K562 (cell line): ENCODE results near the gene STXBP4. TPM values are rescaled to one million over a fixed set of nuclear protein-coding genes. Genes with fewer than 3 reads are reported as not detected.

Source experiments
- ATAC-seq: fragments of 200-7000 bp; cut with Tn5 transposase; 3 replicates; pipeline ENCODE4 v1.9.1; 2020; ENCODE audit warnings: moderate library complexity
- BruUV-seq: library from RNA; stranded (reverse); fragments of 400-500 nt; replicated peaks from 2 replicates; lab custom pipeline; 2021; lab: Mats Ljungman, UMichigan
- CTCF ChIA-PET: fragments of 300-600 bp; formaldehyde crosslinking; extraction: SDS; loops from one replicate; lab custom pipeline; 2021; ENCODE audit warnings: low intra/inter-chr PET ratio; lab: Yijun Ruan, JAX
- POLR2A ChIA-PET: fragments of 300-600, 350-650 bp; sonication (Branson Sonifier 250); formaldehyde crosslinking; extraction: SDS; loops from one replicate; lab custom pipeline; 2021; ENCODE audit warnings: antibody characterized with exemption, inconsistent platforms; lab: Yijun Ruan, JAX
- DNase-seq, 4 experiments: peaks; one replicate each; pipeline versions ENCODE4 v3.0.0 to v3.0.0-alpha.2; 2011 to 2018; ENCODE audit warnings: low spot score in 3 of 4, mixed read lengths in 3 of 4; ENCODE audit errors: extremely low read depth in 1 of 4
- FAIRE-seq: peaks from 2 replicates; lab custom pipeline; 2011; peaks lifted over from hg19 to GRCh38; lab: Jason Lieb, UNC
- H2AFZ ChIP-seq: 2 replicates; pipeline ENCODE4 v1.6.0; 2011; ENCODE audit warnings: low read depth, low read length, control low read depth, inconsistent platforms
- H3K27ac ChIP-seq: fragments of 200-600 bp; 3 replicates; pipeline ENCODE4 v1.8.0; 2011; ENCODE audit warnings: low read depth, mild to moderate bottlenecking, control low read depth, inconsistent platforms, low read length, moderate library complexity, mixed read lengths; ENCODE audit errors: extremely low read depth
- H3K27me3 ChIP-seq, 2 experiments: fragments of 300-600 bp in 1 of 2; 2 replicates in 1 of 2; 3 replicates in 1 of 2; pipeline versions ENCODE4 v1.6.0 to v1.8.0; 2011; ENCODE audit warnings: inconsistent platforms in 2 of 2, low read length in 2 of 2, mild to moderate bottlenecking in 1 of 2, mixed read lengths in 1 of 2, moderate library complexity in 1 of 2; ENCODE audit not compliant: control insufficient read depth in 2 of 2, insufficient read depth in 2 of 2
- H3K36me3 ChIP-seq: fragments of 300-600 bp; 3 replicates; pipeline ENCODE4 v1.8.0; 2011; ENCODE audit warnings: mild to moderate bottlenecking, low read length, inconsistent platforms; ENCODE audit not compliant: control insufficient read depth, insufficient read depth
- H3K4me1 ChIP-seq, 2 experiments: fragments of 200-600 bp in 1 of 2; replicated peaks in 1 of 2; 2 replicates in 1 of 2; 3 replicates in 1 of 2; pipeline versions ENCODE4 v1.5.1 to v1.8.0; 2011; ENCODE audit warnings: inconsistent platforms in 2 of 2, low read length in 2 of 2, mild to moderate bottlenecking in 1 of 2, mixed read lengths in 1 of 2, moderate library complexity in 1 of 2; ENCODE audit not compliant: control insufficient read depth in 2 of 2, insufficient read depth in 2 of 2
- H3K4me2 ChIP-seq: 2 replicates; pipeline ENCODE4 v1.6.1; 2011; ENCODE audit warnings: low read length, control low read depth, inconsistent platforms, mixed read lengths; ENCODE audit not compliant: insufficient read depth
- H3K4me3 ChIP-seq: fragments of 200-600 bp; sonication (generic), shearing (Covaris generic); 2 replicates; pipeline ENCODE4 v1.5.1; 2016; ENCODE audit warnings: control low read depth, inconsistent platforms
- H3K79me2 ChIP-seq: fragments of 200-600 bp; 3 replicates; pipeline ENCODE4 v1.8.0; 2011; ENCODE audit warnings: low read length, inconsistent platforms; ENCODE audit not compliant: control insufficient read depth, insufficient read depth
- H3K9ac ChIP-seq, 2 experiments: 2 replicates each; pipeline versions ENCODE4 v1.6.0 to v1.6.1; 2011; ENCODE audit warnings: low read depth in 2 of 2, low read length in 2 of 2, control low read depth in 1 of 2, inconsistent platforms in 1 of 2, mild to moderate bottlenecking in 1 of 2, mixed read lengths in 1 of 2; ENCODE audit not compliant: insufficient read depth in 1 of 2
- H3K9me1 ChIP-seq: one replicate; pipeline ENCODE4 v1.6.0; 2011; ENCODE audit warnings: inconsistent platforms, mild to moderate bottlenecking, low read length, moderate library complexity; ENCODE audit not compliant: control insufficient read depth, insufficient read depth
- H3K9me3 ChIP-seq: replicated peaks from 2 replicates; pipeline ENCODE4 v1.5.1; 2011; ENCODE audit warnings: low read depth, low read length, inconsistent platforms; ENCODE audit not compliant: control insufficient read depth, insufficient read depth
- H4K20me1 ChIP-seq: replicated peaks from 2 replicates; pipeline ENCODE4 v1.6.1; 2011; ENCODE audit warnings: low read length, inconsistent platforms, mixed read lengths; ENCODE audit not compliant: control insufficient read depth, insufficient read depth
- CCNT2 ChIP-seq: IDR thresholded peaks from 2 replicates; pipeline ENCODE4 v1.6.1; 2011; ENCODE audit warnings: borderline replicate concordance, low read depth, mild to moderate bottlenecking, moderate library complexity, mixed read lengths, low read length; ENCODE audit not compliant: insufficient read length; ENCODE audit errors: extremely low read depth
- CREB3L1 ChIP-seq: fragments of 450-650 bp; IDR thresholded peaks from 2 replicates; pipeline ENCODE4 v1.6.1; 2014; ENCODE audit warnings: low read depth, mild to moderate bottlenecking, moderate library complexity, borderline replicate concordance
- ESRRA ChIP-seq: fragments of 450-650 bp; IDR thresholded peaks from 2 replicates; pipeline ENCODE4 v1.6.1; 2014; ENCODE audit warnings: low read depth, mild to moderate bottlenecking, moderate library complexity, borderline replicate concordance
- KHSRP ChIP-seq: fragments of 450-650 bp; IDR thresholded peaks from 2 replicates; pipeline ENCODE4 v1.6.1; 2017
- SMARCB1 ChIP-seq: IDR thresholded peaks from 2 replicates; pipeline ENCODE4 v1.6.1; 2011; ENCODE audit warnings: improper control_type of control experiment, low read depth; ENCODE audit not compliant: insufficient read length
- ZEB2 ChIP-seq: fragments of 450-650 bp; IDR thresholded peaks from 2 replicates; pipeline ENCODE4 v1.6.1; 2016
- ZNF589 ChIP-seq: fragments of 200-800 bp; sonication (Bioruptor generic); IDR thresholded peaks from 2 replicates; pipeline ENCODE4 v1.6.1; 2016; ENCODE audit warnings: low read depth, missing genetic modification characterization, missing compliant biosample characterization
- WGBS: fragments of 100-300 bp; shearing (Covaris generic); methylation state at CpG from one replicate; pipeline ENCODE4 v1.1.6; 2016; ENCODE audit warnings: low coverage, mixed read lengths; ENCODE audit not compliant: insufficient coverage; ENCODE audit errors: missing lambda C conversion rate; 5-methylcytosine and 5-hydroxymethylcytosine counted together
- in situ Hi-C: fragments of 300-500 bp; cut with MboI; formaldehyde crosslinking; loops from 4 replicates; pipeline ENCODE4 v1.15.0; 2018; ENCODE audit warnings: inconsistent platforms, mixed read lengths
- intact Hi-C: fragments of 100-400 bp; cut with micrococcal nuclease; formaldehyde crosslinking; loops from 2 replicates; pipeline ENCODE4 v1.14.2; 2022
- polyA plus RNA-seq, 8 experiments: library from polyadenylated mRNA; depleted of rRNA in 4 of 8; stranded (reverse) in 5 of 8; unstranded in 3 of 8; fragments of >200 nt; fragmentation: Nextera tagmentation in 2 of 8; fragmentation: Illumina TruSeq in 1 of 8; extraction: Ambion mirVana in 2 of 8; extraction: Trizol in 1 of 8; gene quantifications; 2 replicates each; pipeline versions ENCODE4 v1.2.1 to v1.2.3, GENCODE V29; 2011 to 2014; ENCODE audit warnings: inconsistent platforms in 1 of 8, missing spikeins in 1 of 8
- total RNA-seq, 7 experiments: library from RNA; depleted of rRNA in 6 of 7; stranded (reverse); fragments of >200 nt in 6 of 7; fragmentation: Illumina TruSeq in 2 of 7; extraction: Trizol in 2 of 7; gene quantifications; 2 replicates each; pipeline versions ENCODE4 v1.2.1 to v1.2.3, GENCODE V29; 2011 to 2021; ENCODE audit warnings: low replicate concordance in 1 of 7

The STXBP4 gene
- total and polyA plus RNA-seq, 9 of the 15 experiments (the other 6 are each of a cell fraction or from before 2014, with no cell fraction given): 11.6 to 23.2 (median 18.5) TPM

- TF ChIP-seq ESRRA: no peak
- no peak for TF ChIP-seq CREB3L1
- no peak for TF ChIP-seq ZNF589
- TF ChIP-seq ZEB2: no peak
- TF ChIP-seq CCNT2: no peak
- no peak for TF ChIP-seq SMARCB1
Measured at GRCh38 chr17:55215711-55216110, 247.1 kb downstream of the STXBP4 start (continued).

GRCh38 chr17:55216888-55217287, 248.3 kb downstream of the STXBP4 start:
- Histone ChIP-seq H3K36me3 (no peaks in the 10 kb centered on the region), H3K27ac (no peak overlapping the region), H2AFZ (no peak overlapping the region), H3K9me3 (no peaks in the 10 kb centered on the region)
- intact Hi-C loops: no loop called here
- no peak for TF ChIP-seq KHSRP
- TF ChIP-seq, all 486 proteins: peak for 0
- ATAC-seq: no peak
- Histone ChIP-seq H3K4me3 (no peak overlapping the region), H3K4me1 (no peaks in the 10 kb centered on the region), H3K79me2 (no peaks in the 10 kb centered on the region), H3K27me3 (peaks cover 6 to 15% of the 10 kb centered on the region in 2 experiments), H3K4me2 (no peak overlapping the region), H4K20me1 (no peaks in the 10 kb centered on the region), H3K9ac (no peak overlapping the region), H3K9me1 (no peaks in the 10 kb centered on the region)
- no peak for FAIRE-seq
- DNase-seq: no peak
- in situ Hi-C loops: no loop called here
- POLR2A ChIA-PET: interaction anchor here (0.7 kb wide), 1 partner anchor 10 kb away, joined by 3 read pairs; no protein-coding TSS in a partner anchor
- BruUV-seq: no TSS peak
- CTCF ChIA-PET: no interaction called here
- WGBS: 0% methylated on average over 3 of the region's 3 CpGs
